PC-9 (cell line): ENCODE measurements around the gene S100A5.

Source experiments
- CTCF ChIP-seq: fragments of 200-600 bp; sonication (generic); conservative IDR thresholded peaks from 2 replicates; pipeline ENCODE4 v1.6.1; 2017; ENCODE audit warnings: mixed run types, antibody characterized with exemption, mild to moderate bottlenecking, moderate library complexity
- EZH2 ChIP-seq: fragments of 200-600 bp; sonication (generic); IDR thresholded peaks from 2 replicates; pipeline ENCODE4 v1.8.0; 2017; ENCODE audit warnings: antibody characterized with exemption, low read depth

- TF ChIP-seq CTCF (no peak), EZH2 (no peak)
Observed at GRCh38 chr1:153493343-153493960, 47.3 kb downstream of the S100A5 start.
